ES-I3 (cell line): Measurements from ENCODE around the gene DDX24.

Experiments
- H3K36me3 ChIP-seq: 2 replicates; pipeline ENCODE4 v1.6.1; 2013; ENCODE audit warnings: mild to moderate bottlenecking, low read length, control low read depth, moderate library complexity; ENCODE audit not compliant: insufficient read depth
- H3K4me1 ChIP-seq: 2 replicates; pipeline ENCODE4 v1.6.1; 2013; ENCODE audit warnings: mild to moderate bottlenecking, control low read depth, low read length; ENCODE audit not compliant: insufficient read depth
- H3K9ac ChIP-seq: 2 replicates; pipeline ENCODE4 v1.6.1; 2013; ENCODE audit warnings: low read depth, mild to moderate bottlenecking, low read length, moderate library complexity
- H3K9me3 ChIP-seq: 2 replicates; pipeline ENCODE4 v1.6.1; 2013; ENCODE audit warnings: mild to moderate bottlenecking, low read length, moderate library complexity; ENCODE audit not compliant: control insufficient read depth, insufficient read depth

The DDX24 gene

DNA sequence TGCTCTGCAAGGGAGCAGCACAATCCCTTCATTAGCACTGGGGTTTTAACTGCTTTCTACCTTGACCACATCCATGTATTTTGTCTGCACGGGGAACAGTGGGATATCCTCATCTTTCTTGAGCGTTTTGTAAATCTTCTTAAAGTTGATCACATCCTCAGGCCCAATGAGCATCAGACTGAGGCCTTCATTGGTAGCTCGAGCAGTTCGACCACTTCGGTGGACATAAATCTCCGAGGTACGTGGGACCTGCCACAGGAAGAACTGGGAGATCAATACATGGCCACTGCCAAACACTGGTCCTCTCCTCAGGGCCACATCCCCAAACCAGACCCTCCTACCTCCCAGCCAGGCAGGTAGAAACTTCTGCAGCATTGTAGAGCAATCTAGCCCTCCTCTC is 26.1 kb downstream of the DDX24 start:
- H3K36me3 ChIP-seq, result peaks cover 45% of the 10 kb centered on the region
- no peaks in the 10 kb centered on the region; the same call in 1 of the 2 replicates for H3K4me1 ChIP-seq
- H3K9me3 ChIP-seq, result no peaks in the 10 kb centered on the region
- no peak overlapping the region for H3K9ac ChIP-seq

DNA sequence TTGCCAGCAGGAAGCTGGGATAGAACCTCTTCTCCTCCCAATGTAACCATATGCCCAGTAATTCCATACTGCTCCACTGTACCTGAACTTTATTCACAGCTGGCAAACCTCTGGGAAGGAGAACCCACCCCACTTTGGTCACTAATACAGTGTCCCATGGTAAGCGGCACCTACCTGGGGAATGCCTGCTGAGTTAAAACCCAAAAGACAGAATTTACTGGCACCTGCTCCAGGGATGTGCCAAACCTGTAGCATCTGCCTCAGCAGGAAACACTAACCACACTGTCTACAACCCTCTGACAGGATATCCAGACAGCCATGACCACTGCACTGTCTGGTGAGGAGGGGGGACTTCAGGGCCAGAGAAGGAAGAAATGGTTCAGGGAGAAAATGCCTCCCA is 26.6 kb downstream of the DDX24 start:
- Histone ChIP-seq H3K9ac (no peak overlapping the region), H3K4me1 (no peaks in the 10 kb centered on the region; the same call in 1 of the 2 replicates), H3K36me3 (peaks cover 41% of the 10 kb centered on the region), H3K9me3 (no peaks in the 10 kb centered on the region)

DNA sequence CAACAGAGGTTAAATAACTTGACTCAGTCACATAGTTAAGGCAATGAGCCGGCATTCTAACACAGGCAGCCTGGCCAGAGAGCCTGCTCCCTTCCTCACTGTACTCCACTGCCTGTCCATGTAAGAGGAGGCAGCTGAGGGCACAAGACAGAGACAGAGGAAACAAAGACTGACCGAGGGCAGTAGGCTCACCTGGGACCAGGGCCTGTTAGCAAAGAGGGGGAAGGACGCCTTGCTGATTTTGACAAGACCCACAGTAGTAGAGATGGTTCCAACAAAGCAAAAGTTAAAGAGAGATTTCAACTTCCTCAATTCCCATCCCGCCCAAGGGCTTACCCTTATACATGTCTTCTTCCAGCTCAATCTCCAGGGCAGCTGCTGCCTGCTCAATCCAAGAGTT is 28.3 kb downstream of the DDX24 start:
- no peaks in the 10 kb centered on the region for H3K9me3 ChIP-seq
- H3K36me3 ChIP-seq, result peaks cover 37% of the 10 kb centered on the region
- H3K4me1 ChIP-seq, result no peaks in the 10 kb centered on the region; the same call in 1 of the 2 replicates
- H3K9ac ChIP-seq, result no peak overlapping the region

DNA sequence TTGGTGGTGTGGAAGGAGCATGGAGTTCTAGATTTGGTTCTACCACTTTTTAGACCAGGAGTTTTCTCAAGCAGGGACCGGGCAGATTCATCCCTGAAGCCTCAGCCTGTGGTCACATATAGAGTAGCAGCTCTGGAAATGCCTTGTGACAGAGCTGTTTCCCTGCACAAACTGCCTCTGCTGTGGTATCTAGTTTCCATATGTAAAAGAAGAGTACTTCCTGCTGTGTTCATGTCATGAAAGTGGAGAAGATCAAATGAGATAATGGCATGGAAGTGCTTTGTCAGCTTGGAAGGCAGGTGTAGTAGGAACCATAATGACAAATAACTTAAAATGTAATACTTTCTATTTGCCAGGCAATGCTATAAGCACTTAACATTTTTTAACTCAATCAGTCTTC is 28.8 kb downstream of the DDX24 start:
- no peaks in the 10 kb centered on the region; the same call in 1 of the 2 replicates for H3K4me1 ChIP-seq

DNA sequence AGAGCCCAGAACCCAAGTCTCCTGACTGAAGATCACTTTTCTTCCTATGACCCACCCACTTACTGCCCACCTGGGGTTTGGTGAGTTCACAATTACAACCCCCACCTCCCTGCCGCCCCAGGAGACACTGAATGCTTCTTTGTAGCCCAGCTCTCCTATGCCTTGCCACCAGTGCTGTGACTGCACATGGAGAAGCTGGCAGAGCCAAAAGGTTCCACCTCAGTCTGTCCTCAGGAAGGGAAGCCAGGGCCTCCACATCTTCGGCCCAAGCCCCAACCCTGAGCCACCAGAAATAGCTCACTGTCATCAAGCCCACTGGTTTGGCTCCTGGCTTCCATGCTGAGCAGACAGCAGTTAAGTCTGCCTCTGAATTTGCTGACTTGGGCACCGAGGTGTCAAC is 29.2 kb downstream of the DDX24 start:
- Histone ChIP-seq H3K36me3 (peaks cover 37% of the 10 kb centered on the region), H3K4me1 (no peaks in the 10 kb centered on the region; the same call in 1 of the 2 replicates), H3K9me3 (no peaks in the 10 kb centered on the region), H3K9ac (no peak overlapping the region)

More for the DNA sequence above, 28.8 kb downstream of the DDX24 start:
- Histone ChIP-seq H3K9me3 (no peaks in the 10 kb centered on the region), H3K9ac (no peak overlapping the region), H3K36me3 (peaks cover 37% of the 10 kb centered on the region)

DNA sequence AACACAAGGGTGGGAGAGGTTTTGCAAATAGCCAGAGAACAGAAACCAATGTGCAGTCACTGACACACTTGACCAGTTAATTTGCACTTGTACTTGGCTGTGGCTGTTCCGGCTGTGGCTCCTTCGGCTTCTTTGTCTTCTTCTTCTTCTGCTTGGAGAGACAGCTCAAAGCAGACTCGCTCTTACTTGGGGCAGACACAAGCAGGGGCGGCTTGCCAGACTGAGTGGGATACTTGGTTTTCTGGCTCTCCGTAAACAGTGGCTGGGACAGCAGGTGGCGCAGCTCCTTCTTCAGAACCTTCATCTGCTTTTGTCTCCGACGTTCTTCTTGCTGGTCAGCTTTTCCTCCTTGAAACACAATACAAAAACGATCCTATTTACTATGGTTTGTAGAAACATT is 29.9 kb downstream of the DDX24 start:
- Histone ChIP-seq H3K9ac (no peak overlapping the region), H3K4me1 (no peaks in the 10 kb centered on the region; the same call in 1 of the 2 replicates), H3K9me3 (no peaks in the 10 kb centered on the region), H3K36me3 (peaks cover 40% of the 10 kb centered on the region)

DNA sequence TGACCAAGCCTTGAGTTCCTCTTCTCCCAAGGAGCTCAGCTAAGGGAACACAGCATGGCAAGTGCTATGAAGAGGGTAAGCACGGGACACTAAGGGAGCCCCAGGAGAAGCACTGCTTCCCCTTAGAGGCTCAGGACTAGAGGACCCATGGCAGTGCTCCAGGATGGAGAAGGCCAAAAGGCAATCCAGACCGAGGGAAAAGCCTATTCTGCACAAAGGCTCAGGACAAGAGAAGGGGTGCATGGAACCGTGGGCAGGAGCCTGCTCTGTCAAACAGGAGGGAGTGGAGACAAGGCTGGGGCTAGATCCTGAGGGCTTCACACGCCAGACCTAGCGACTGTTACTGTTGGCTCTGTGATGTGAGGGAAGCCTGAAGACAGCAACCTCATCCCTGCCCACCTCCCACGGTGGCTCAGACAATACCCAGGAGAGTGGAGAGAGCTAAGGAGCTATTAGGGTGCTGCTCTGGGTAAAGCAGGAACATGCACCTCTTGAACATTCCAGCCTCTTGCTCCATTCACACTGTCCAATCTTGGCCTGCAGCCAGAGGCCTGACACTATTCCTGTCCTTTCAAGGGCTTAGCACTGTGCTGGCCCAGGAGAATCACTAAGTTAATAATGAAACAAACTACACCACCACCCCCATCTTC is 30.6 kb downstream of the DDX24 start:
- Histone ChIP-seq H3K4me1 (no peaks in the 10 kb centered on the region; the same call in 1 of the 2 replicates), H3K9me3 (no peaks in the 10 kb centered on the region), H3K9ac (no peak overlapping the region), H3K36me3 (peaks cover 33% of the 10 kb centered on the region)

DNA sequence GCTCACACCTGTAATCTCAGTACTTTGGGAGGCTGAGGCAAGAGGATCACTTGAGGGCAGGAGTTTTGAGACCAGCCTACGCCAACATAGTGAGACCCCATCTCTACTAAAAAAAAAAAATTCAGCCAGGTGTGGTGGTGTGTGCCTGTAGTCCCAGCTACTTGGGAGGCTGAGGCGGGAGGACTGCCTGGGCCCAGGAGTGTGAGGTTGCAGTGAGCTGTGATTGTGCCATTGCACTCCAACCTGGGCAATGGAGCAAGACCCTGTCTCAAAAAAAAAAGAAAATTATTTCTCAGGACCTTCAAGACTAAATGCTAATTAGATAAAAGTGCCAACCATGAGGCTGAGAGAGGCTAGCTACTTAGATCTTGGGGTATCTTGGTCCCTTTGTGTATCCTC is 31.4 kb downstream of the DDX24 start:
- H3K36me3 ChIP-seq, result peaks cover 29% of the 10 kb centered on the region
- H3K4me1 ChIP-seq, result no peaks in the 10 kb centered on the region; the same call in 1 of the 2 replicates

DNA sequence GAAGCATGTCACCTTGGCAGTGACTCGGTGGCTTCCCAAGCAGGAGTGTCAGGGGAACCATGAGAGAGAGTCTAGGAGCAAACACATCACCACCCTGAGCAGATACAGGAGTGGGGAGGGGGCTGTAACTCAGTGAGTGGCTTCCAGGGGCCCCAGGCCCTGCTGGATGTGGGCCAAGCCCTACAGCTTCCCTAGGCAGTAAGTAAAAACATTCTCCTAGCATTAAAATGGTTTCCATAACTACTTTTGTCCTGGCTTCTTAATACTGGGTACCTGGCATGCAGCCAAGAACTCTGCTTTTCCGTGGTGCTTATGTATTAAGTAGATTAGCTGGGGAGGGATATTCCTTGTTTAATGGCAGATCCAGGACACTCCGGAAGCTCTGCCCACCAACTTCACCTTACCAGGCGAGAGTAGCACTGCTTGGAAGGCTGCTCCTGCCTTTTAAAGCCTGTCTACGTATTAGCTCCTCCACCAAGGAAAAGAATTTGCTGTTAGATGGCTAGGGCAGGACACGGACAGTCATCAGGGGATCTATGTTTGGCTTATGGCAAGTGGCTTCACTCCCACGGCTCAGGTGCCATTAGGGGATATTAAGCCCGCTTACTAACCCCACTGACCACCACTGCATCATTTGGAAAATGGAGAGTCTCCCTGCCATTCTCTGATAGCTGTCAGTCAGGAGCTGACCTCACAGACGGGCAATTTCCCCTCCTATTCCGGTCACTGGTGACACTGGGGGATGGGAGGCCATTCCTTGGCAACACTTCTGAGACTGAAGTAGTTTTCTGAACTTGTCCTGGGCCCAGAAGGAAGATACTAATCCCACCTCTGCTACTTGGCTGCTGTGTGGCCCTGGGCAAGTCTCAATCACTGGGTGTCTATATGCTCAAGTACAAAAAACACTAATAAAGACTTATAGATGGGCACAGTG is 32.0 kb downstream of the DDX24 start:
- Histone ChIP-seq H3K4me1 (no peaks in the 10 kb centered on the region; the same call in 1 of the 2 replicates), H3K36me3 (peaks cover 25% of the 10 kb centered on the region), H3K9me3 (no peaks in the 10 kb centered on the region), H3K9ac (no peak overlapping the region)

More for the DNA sequence above, 31.4 kb downstream of the DDX24 start:
- Histone ChIP-seq H3K9ac (no peak overlapping the region), H3K9me3 (no peaks in the 10 kb centered on the region)

DNA sequence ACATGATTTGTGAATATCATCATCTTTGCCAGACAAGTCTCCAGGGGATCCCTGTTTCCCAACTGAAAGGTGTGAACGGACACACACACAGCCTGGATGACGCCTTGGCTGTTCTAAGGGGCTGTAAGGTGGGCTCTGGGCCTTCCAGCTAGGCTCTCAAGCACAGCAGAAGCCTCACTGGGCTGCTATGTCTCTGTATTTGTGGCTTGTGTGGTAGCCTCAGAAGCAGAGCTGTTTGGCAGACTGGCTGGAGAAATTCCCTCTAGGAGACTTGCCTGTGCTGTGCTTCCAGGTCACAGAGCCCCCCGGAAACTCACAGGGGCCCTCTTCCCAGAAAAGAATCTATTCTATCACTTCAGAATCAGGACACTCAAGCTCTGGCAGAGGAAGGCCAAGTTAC is 33.4 kb downstream of the DDX24 start:
- no peak overlapping the region for H3K9ac ChIP-seq
- peaks cover 25% of the 10 kb centered on the region for H3K36me3 ChIP-seq
- no peaks in the 10 kb centered on the region for H3K9me3 ChIP-seq
- no peaks in the 10 kb centered on the region; the same call in 1 of the 2 replicates for H3K4me1 ChIP-seq

DNA sequence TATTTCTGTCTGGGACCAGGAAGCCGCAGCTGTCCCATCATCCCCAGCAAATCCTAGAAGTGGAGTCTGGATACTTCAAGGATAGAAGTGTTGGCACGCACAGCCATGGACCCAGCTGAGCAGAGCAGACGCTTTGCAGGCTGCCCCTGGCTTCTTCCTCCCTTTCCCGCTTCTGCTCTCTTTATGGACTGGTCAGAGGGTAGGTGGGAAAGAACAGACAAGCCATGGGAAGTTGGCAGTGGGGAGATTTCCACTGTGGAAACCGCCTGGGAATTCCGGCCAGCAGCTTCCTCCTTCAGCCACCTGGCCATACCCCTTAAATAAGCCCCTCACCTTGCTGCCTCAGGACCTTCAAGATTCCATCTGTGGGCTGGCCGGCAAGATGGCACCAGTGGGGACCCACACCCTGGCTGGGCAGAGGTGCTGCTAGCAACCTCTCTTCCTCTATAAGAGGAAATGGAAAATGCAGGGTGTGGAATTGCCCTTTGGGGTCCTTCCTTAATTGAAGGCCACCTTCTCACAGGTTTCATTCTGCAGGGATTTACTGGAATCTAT is 34.2 kb downstream of the DDX24 start:
- H3K4me1 ChIP-seq, result no peaks in the 10 kb centered on the region
- peaks cover 22% of the 10 kb centered on the region for H3K36me3 ChIP-seq
- no peak overlapping the region for H3K9ac ChIP-seq
- no peaks in the 10 kb centered on the region for H3K9me3 ChIP-seq

DNA sequence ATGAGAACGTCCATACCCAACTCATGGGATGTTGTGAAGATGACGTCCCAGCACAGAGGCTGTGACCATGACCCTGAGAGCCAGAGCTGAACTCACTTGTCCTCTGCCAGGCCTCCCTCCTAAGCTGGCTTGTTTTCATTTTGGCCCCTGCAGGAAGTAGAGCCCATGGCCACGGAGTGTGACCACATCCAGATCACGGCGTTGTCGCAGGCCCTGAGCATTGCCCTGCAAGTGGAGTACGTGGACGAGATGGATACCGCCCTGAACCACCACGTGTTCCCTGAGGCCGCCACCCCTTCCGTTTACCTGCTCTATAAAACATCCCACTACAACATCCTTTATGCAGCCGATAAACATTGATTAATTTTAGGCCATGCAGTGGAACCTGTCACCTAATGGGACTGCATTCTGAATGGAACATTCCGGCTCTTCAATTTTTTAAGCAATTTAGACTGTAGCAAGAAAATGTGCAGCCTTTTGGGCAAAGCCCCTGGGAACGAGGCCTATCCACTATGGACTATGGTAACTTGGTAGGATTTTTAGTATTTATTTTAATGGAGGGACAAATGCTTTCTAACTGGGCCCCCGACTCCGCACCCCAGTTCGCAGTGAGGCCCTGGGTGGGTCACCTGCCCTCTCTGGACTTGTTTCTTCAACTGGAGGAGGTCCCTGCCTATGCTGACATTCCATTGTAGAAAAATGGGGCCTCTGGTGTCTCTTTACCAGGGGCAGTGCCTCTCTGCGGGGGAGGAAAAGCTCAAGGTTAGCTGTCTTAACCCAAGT is 35.2 kb downstream of the DDX24 start:
- peaks cover 14% of the 10 kb centered on the region for H3K36me3 ChIP-seq
- H3K4me1 ChIP-seq, result no peaks in the 10 kb centered on the region
- H3K9me3 ChIP-seq, result no peaks in the 10 kb centered on the region
- no peak overlapping the region for H3K9ac ChIP-seq

DNA sequence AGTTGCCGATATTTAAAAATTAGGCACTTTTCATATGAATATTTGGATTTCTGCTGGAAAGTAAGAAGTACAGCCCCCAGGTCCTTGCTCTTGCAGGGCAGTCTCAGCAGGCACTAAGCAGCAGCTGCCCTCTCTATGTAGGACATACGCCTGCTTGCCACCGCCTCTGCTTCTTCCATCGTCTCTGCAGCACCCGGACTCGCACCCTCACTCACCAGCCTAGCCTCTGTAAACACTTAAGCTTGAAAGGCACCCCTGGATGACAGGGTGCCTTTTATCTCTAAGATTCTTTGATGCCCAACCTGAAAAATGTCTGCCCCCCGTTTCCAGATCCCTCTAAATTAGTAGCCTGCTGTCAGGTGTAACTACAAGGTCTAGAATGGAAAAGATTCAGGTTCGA is 35.9 kb downstream of the DDX24 start:
- Histone ChIP-seq H3K9me3 (no peaks in the 10 kb centered on the region), H3K36me3 (peaks cover 10% of the 10 kb centered on the region), H3K9ac (no peak overlapping the region), H3K4me1 (no peaks in the 10 kb centered on the region)
